ENCODE results near the gene NCOA5. TPM values are rescaled to one million over a fixed set of nuclear protein-coding genes. Genes with fewer than 3 reads are reported as not detected.

NCOA5 gene
- total and polyA plus RNA-seq, 10 of the 15 experiments (the other 5 are each of a cell fraction or from before 2014, with no cell fraction given) = 7.7 to 38.1 (median 30.1) TPM

DNA sequence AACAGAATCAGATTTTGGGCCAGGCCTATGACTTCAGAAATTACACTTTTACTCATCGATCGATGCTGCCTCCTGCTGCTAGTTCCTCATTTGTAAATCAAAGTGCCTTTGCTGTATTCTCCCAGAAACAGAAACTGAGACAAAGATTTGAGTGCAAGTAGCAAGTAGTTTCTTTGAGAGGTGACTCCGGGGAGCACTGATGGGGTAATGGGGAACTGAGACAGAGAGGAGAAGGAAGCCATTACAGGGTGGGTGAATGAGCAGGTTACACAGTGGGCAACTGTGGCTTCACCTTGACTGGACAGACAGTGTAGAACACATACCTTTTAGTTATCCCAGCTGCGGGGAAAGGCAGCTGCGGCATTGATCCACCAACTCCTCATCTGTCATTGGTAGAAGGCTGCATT lies 18.7 kb upstream of the NCOA5 start (continued):
- TF ChIP-seq HSF1 (IDR thresholded peaks at IDR 0.05; ENCODE audit: low read depth, low read length) = no peak
- TF ChIP-seq EZH2 (IDR thresholded peaks at IDR 0.05; ENCODE audit: borderline replicate concordance, control insufficient read depth, low read depth, low read length) = no peak
- peak; percentile 52; the same call in 1 of the 2 replicates for TF ChIP-seq ZBED1 (IDR thresholded peaks at IDR 0.05; ENCODE audit: borderline replicate concordance)
- TF ChIP-seq, protein P1, sequence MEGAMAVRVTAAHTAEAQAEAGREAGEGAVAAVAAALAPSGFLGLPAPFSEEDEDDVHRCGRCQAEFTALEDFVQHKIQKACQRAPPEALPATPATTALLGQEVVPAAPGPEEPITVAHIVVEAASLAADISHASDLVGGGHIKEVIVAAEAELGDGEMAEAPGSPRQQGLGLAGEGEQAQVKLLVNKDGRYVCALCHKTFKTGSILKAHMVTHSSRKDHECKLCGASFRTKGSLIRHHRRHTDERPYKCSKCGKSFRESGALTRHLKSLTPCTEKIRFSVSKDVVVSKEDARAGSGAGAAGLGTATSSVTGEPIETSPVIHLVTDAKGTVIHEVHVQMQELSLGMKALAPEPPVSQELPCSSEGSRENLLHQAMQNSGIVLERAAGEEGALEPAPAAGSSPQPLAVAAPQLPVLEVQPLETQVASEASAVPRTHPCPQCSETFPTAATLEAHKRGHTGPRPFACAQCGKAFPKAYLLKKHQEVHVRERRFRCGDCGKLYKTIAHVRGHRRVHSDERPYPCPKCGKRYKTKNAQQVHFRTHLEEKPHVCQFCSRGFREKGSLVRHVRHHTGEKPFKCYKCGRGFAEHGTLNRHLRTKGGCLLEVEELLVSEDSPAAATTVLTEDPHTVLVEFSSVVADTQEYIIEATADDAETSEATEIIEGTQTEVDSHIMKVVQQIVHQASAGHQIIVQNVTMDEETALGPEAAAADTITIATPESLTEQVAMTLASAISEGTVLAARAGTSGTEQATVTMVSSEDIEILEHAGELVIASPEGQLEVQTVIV (IDR thresholded peaks at IDR 0.05; ENCODE audit: borderline replicate concordance, partially characterized antibody) = no peak
- TF ChIP-seq, protein P2, sequence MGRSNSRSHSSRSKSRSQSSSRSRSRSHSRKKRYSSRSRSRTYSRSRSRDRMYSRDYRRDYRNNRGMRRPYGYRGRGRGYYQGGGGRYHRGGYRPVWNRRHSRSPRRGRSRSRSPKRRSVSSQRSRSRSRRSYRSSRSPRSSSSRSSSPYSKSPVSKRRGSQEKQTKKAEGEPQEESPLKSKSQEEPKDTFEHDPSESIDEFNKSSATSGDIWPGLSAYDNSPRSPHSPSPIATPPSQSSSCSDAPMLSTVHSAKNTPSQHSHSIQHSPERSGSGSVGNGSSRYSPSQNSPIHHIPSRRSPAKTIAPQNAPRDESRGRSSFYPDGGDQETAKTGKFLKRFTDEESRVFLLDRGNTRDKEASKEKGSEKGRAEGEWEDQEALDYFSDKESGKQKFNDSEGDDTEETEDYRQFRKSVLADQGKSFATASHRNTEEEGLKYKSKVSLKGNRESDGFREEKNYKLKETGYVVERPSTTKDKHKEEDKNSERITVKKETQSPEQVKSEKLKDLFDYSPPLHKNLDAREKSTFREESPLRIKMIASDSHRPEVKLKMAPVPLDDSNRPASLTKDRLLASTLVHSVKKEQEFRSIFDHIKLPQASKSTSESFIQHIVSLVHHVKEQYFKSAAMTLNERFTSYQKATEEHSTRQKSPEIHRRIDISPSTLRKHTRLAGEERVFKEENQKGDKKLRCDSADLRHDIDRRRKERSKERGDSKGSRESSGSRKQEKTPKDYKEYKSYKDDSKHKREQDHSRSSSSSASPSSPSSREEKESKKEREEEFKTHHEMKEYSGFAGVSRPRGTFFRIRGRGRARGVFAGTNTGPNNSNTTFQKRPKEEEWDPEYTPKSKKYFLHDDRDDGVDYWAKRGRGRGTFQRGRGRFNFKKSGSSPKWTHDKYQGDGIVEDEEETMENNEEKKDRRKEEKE (IDR thresholded peaks at IDR 0.05) = no peak
- TF ChIP-seq KDM1A (IDR thresholded peaks at IDR 0.05; ENCODE audit: borderline replicate concordance) = no peak
- TF ChIP-seq HDAC2 (IDR thresholded peaks at IDR 0.05) = no peak
- TF ChIP-seq ETV6 (conservative IDR thresholded peaks at IDR 0.05 in 1 of 2, IDR thresholded peaks at IDR 0.05 in 1 of 2; ENCODE audit: borderline replicate concordance in 1 of 2, low read depth in 1 of 2) = peak in 1 of 2 experiments; percentile 95; a peak in 2 of 4 replicates
- TF ChIP-seq, protein P3, sequence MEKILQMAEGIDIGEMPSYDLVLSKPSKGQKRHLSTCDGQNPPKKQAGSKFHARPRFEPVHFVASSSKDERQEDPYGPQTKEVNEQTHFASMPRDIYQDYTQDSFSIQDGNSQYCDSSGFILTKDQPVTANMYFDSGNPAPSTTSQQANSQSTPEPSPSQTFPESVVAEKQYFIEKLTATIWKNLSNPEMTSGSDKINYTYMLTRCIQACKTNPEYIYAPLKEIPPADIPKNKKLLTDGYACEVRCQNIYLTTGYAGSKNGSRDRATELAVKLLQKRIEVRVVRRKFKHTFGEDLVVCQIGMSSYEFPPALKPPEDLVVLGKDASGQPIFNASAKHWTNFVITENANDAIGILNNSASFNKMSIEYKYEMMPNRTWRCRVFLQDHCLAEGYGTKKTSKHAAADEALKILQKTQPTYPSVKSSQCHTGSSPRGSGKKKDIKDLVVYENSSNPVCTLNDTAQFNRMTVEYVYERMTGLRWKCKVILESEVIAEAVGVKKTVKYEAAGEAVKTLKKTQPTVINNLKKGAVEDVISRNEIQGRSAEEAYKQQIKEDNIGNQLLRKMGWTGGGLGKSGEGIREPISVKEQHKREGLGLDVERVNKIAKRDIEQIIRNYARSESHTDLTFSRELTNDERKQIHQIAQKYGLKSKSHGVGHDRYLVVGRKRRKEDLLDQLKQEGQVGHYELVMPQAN (conservative IDR thresholded peaks at IDR 0.05) = no peak
- peak; percentile 48 for TF ChIP-seq DPF2 (IDR thresholded peaks at IDR 0.05)
- no peak for TF ChIP-seq TBL1XR1 (IDR thresholded peaks at IDR 0.05; ENCODE audit: low read depth, low read length)
- no peak for TF ChIP-seq ZBTB4 (CRISPR knock-in tag; IDR thresholded peaks at IDR 0.05)
- no peak for TF ChIP-seq ZNF24 (IDR thresholded peaks at IDR 0.05)
- TF ChIP-seq RBBP5 (conservative IDR thresholded peaks at IDR 0.05) = no peak
- peak in 1 of 2 experiments; percentile 66; a peak in 2 of 4 replicates for TF ChIP-seq EP300 (IDR thresholded peaks at IDR 0.05; ENCODE audit: borderline replicate concordance in 1 of 2, control insufficient read depth in 1 of 2, low read depth in 2 of 2, low read length in 2 of 2)

Measured in GM12878 (cell line).